ENCODE measurements around the gene NALCN.
A peak's percentile ranks its signal among the peaks of the same experiment; 100 is the strongest.
"Not testable (repeated sequence)": the region's sequence is repeated elsewhere in the genome, so short reads cannot be mapped to it uniquely, and the experiment has no call there.

NALCN gene

DNA sequence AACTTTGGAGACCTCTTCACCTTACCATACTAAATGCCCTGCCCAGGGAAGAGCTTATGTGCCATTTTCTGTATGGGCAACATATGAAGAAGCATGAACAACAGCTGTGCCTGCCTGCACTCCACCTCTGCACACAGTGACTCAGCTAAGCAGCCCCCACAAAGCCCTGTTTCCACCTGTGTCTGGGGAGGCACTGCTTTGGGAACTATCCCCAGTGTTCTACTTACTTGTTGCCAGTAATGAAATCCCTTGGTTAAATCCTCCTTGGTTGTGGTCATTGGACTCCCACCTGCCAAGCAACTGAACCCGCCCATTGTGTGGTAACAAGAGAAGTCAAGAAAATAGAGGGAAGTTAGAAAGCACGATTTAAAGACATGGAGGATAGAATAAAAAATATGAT is 84.6 kb downstream of the NALCN start:
- no peak for DNase-seq

DNA sequence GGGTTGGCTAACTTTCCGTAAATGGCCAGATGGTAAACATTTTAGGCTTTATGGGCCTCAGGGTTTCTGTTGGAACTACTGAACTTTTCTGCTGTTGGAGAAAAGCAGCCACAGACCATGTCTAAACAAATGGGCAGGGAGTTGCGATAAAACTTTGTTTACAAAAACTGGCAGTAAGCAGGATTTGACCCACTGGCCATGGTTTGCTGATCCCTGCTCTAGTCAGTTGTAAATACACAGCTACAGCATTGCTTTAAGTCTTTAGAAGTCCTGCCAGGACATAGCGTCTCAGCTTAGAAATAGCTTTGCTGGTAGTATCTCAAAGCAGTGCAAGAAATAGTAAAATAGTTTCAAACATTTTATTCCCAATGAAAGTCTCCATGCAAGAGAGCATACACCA is 88.4 kb downstream of the NALCN start:
- DNase-seq: no peak

GRCh38 chr13:101326710-101327109 is 89.6 kb downstream of the NALCN start:
- DNase-seq: no peak

GRCh38 chr13:101325423-101325822 is 90.9 kb downstream of the NALCN start:
- peak; percentile 68 for DNase-seq

DNA sequence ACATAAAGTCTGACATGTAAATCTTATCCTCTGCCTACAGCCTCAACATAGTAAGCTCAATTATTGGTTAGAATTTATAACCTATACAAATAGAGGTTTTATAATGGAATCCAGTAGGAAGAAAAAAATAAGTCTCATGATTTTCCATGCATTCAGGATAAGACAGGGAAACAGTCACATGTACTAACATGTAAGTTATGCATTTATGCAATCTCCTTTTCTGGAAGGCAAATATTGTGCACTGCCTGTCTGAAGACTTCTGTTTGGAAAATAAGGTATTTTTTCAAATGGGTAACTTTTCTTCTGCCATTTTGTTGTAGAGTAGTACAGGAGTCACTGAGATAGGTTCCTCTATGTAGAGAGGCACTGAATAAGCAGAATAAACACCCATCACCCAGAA is 92.7 kb downstream of the NALCN start:
- DNase-seq: no peak

- DNase-seq: no peak
Observed at GRCh38 chr13:101317986-101318523, 98.3 kb downstream of the NALCN start.

DNA sequence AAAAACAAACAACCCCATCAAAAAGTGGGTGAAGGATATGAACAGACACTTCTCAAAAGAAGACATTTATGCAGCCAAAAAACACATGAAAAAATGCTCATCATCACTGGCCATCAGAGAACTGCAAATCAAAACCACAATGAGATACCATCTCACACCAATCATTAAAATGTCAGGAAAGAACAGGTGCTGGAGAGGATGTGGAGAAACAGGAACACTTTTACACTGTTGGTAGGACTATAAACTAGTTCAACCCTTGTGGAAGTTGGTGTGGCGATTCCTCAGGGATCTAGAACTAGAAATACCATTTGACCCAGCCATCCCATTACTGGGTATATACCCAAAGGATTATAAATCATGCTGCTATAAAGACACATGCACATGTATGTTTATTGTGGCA is 102.8 kb downstream of the NALCN start:
- not testable (repeated sequence) for DNase-seq

- no peak for DNase-seq
Observed at GRCh38 chr13:101309014-101309619, 107.2 kb downstream of the NALCN start.

- DNase-seq: no peak
Observed at GRCh38 chr13:101308247-101309013, 107.9 kb downstream of the NALCN start.

DNA sequence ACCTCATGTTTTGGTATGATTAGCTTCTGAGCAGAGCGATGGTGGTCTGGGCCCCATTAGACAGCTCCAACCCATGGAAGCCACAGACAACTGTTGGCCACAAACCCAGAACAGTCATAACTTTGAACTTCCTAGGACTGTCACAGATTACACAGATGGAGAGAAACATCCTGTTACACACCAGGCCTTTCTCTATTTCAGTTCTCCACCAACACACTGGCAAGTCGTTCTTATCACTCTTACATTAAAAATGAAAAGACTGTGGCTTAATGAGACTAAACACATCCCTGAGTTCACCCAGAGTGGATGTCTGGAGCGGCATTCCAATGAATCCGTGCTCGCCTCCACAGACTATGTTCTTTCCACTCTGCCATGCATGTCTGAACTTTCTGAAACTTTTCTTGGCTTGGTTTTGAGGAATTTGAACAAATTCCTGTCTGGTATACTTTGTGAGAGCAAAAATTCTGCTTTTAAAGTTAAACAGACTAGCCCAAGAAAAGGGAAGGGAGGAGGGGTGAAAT is 109.1 kb downstream of the NALCN start:
- no peak for DNase-seq

- DNase-seq: no peak
Observed at GRCh38 chr13:101306773-101307172, 109.5 kb downstream of the NALCN start.

GRCh38 chr13:101305981-101306411 is 110.3 kb downstream of the NALCN start:
- no peak for DNase-seq

GRCh38 chr13:101303521-101303920 is 112.8 kb downstream of the NALCN start:
- no peak for DNase-seq

- no peak for DNase-seq
Observed at GRCh38 chr13:101301053-101301452, 115.3 kb downstream of the NALCN start.

GRCh38 chr13:101300531-101300930 is 115.8 kb downstream of the NALCN start:
- no peak for DNase-seq

GRCh38 chr13:101298517-101298916 is 117.8 kb downstream of the NALCN start:
- no peak for DNase-seq

GRCh38 chr13:101297794-101298193 is 118.5 kb downstream of the NALCN start:
- DNase-seq: no peak

DNA sequence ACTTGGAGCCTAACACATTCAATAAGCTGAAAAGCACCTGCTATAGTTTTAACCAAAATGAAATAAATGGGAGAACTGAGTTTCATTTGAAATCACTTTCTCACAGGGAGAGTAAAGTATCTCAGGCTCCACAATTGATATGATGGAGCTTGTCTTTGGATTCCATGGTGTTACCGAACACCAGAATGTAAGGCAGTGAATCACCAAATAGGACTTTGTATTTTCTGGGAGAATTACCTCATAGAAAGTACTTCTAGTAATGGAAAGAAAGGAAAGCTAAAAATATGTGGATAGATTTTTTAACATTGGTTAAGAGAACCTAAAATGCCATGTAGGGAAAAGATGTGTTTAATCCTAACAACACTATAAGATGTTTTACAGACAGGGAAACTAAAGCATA is 123.6 kb downstream of the NALCN start:
- no peak for DNase-seq

DNA sequence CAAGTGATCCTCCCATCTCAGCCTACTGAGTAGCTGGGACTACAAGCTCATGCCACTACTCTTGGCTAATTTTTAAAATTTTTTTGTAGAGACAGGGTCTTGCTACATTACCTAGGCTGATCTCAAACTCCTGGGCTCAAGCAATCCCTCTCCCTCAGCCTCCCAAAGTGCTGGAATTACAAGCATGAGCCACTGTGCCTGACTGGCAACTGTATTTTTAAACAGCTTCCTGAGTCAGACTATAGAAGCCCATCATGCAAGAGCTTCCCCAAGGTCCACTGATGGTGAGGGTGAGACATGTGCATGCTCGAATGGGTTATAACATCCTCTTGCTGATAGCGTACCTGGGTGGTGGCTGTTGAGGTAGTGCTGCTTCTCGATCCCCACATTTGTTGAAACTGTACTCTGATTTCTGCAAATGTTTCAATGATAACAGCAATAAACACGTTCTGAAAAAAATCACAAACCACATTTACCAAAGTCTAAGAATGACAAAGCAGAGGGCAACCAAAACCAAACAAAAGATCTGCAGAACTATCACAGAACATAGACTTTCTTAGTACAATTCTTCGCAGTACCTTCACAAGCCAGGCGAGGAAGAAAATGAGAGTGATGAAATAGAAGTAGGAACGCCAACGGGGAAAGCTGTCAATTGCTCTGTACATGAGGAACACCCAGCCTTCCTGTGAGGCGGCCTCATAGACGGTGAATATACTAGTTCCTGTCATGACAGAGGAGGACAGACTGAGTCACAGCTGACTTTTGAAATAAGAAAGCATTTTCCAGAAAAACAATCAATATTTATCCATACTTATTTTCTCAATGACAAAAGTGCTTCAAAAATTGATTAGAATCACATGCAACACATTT is 124.4 kb downstream of the NALCN start:
- no peak for DNase-seq

- no peak for DNase-seq
Observed at GRCh38 chr13:101291206-101291605, 125.1 kb downstream of the NALCN start.

DNA sequence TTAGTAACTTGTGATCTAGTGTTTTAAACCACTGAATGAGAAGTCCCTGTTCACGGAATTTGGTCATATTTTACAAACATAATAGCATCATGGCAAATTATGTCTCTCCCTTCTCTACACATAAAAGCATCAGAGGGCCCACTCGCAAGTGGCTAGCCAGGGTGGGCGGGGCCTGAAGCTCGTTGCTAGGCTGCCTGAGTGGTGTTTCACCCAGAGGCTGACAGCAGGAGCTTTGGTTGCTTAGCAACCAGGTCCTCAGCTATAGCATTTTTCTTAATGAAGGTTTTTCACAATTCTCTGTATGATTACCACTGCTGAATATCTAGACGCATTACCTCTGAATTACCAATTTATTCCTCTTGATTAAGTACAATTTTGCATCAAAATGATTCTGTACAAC is 126.5 kb downstream of the NALCN start:
- peak; percentile 34 for DNase-seq

GRCh38 chr13:101283782-101284181 is 132.5 kb downstream of the NALCN start:
- DNase-seq: no peak

GRCh38 chr13:101272886-101273285 is 143.4 kb downstream of the NALCN start:
- DNase-seq: no peak
